ENCODE data around the gene ORMDL3.

- no peak for TF ChIP-seq CTCF (IDR thresholded peaks at IDR 0.05; ENCODE audit: insufficient read depth, low read length)
- TF ChIP-seq, protein P1, sequence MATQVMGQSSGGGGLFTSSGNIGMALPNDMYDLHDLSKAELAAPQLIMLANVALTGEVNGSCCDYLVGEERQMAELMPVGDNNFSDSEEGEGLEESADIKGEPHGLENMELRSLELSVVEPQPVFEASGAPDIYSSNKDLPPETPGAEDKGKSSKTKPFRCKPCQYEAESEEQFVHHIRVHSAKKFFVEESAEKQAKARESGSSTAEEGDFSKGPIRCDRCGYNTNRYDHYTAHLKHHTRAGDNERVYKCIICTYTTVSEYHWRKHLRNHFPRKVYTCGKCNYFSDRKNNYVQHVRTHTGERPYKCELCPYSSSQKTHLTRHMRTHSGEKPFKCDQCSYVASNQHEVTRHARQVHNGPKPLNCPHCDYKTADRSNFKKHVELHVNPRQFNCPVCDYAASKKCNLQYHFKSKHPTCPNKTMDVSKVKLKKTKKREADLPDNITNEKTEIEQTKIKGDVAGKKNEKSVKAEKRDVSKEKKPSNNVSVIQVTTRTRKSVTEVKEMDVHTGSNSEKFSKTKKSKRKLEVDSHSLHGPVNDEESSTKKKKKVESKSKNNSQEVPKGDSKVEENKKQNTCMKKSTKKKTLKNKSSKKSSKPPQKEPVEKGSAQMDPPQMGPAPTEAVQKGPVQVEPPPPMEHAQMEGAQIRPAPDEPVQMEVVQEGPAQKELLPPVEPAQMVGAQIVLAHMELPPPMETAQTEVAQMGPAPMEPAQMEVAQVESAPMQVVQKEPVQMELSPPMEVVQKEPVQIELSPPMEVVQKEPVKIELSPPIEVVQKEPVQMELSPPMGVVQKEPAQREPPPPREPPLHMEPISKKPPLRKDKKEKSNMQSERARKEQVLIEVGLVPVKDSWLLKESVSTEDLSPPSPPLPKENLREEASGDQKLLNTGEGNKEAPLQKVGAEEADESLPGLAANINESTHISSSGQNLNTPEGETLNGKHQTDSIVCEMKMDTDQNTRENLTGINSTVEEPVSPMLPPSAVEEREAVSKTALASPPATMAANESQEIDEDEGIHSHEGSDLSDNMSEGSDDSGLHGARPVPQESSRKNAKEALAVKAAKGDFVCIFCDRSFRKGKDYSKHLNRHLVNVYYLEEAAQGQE (IDR thresholded peaks at IDR 0.05; ENCODE audit: insufficient replicate concordance, low read depth): no peak
- no peak for TF ChIP-seq POLR2AphosphoS5 (IDR thresholded peaks at IDR 0.05; ENCODE audit: low read depth)
Measured at GRCh38 chr17:39933912-39934311, 6.5 kb upstream of the ORMDL3 start.

Data from HL-60 (cell line).